22Rv1 (cell line): ENCODE data around the gene IFITM5.

Experiments used
- H3K27ac ChIP-seq: fragments of 450-650 bp; 2 replicates; pipeline ENCODE4 v1.5.1; 2017
- ZFX ChIP-seq: fragments of 450-650 bp; IDR thresholded peaks from 2 replicates; pipeline ENCODE4 v1.6.1; 2017; ENCODE audit warnings: antibody characterized with exemption, borderline replicate concordance
- TF ChIP-seq, protein P1 (sequence below): fragments of 450-650 bp; IDR thresholded peaks from 2 replicates; pipeline ENCODE4 v1.5.1; 2017; ENCODE audit warnings: mild to moderate bottlenecking

IFITM5 gene

DNA sequence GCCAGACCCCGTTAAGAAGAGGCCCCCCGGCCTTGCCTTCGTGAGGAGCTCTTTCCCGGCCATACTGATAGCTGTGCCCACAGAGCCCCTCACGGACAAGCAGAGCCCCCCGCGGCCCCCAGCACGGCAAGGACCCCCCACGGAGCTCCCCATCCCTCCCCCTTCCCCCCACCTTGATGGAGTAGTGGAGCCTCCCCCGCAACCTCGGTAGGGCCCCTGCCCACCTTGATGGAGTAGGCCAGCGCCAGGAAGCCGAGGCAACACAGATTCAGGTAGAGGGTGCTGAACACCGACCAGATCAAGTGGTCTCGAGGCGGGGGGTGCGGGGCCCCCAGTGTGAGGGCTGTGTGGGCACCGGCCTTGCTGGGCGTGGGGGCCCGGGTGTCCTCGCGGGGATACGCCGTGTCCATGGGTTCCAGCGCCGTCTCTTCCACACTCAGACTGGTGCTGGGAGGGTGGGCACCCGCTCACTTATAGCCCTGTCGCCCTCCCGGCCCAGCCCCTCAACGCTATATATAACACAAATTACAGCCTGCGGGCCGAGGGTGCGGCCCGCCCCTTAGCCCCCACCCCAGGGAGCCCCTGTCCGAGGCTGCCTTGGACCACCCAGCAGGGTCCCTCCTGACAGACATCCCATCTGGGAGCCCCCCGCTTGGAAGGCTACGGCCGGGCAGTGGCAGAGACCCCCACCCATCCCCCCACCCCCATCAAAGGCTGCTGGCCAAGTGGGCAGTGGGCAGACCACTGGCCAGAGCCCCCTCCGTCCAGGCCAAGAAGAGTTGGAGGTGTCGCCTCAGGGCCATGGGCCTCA, at the start of gene IFITM5:
Gene IFITM5 (minus strand): TSS at position 446 of the 811 bp plus-strand sequence. CDS start 36 bp downstream, at position 410.
- H3K27ac ChIP-seq: no peak within 1 kb of the TSS
- no peak for TF ChIP-seq ZFX
- TF ChIP-seq, protein P1, sequence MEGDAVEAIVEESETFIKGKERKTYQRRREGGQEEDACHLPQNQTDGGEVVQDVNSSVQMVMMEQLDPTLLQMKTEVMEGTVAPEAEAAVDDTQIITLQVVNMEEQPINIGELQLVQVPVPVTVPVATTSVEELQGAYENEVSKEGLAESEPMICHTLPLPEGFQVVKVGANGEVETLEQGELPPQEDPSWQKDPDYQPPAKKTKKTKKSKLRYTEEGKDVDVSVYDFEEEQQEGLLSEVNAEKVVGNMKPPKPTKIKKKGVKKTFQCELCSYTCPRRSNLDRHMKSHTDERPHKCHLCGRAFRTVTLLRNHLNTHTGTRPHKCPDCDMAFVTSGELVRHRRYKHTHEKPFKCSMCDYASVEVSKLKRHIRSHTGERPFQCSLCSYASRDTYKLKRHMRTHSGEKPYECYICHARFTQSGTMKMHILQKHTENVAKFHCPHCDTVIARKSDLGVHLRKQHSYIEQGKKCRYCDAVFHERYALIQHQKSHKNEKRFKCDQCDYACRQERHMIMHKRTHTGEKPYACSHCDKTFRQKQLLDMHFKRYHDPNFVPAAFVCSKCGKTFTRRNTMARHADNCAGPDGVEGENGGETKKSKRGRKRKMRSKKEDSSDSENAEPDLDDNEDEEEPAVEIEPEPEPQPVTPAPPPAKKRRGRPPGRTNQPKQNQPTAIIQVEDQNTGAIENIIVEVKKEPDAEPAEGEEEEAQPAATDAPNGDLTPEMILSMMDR: no peak

DNA sequence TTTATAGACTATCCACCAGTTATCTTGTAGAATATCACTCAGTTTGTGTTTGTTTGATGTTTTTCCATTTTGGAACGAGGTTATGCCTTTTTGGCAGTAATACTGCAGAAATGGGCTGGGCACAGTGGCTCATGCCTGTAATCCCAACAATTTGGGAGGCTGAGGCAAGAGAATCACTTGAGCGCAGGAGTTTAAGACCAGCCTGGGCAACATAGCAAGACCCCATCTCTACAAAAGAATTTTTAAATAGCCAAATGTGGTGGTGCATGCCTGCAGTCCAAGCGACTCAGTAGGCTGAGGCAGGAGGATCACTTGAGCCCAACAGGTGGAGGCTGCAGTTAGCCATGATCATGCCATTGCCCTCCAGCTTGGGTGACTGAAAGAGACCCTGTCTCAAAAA, 47.2 kb upstream of the IFITM5 start:
- no peak for TF ChIP-seq ZFX
- TF ChIP-seq, protein P1: no peak
- no peak overlapping the region for H3K27ac ChIP-seq

DNA sequence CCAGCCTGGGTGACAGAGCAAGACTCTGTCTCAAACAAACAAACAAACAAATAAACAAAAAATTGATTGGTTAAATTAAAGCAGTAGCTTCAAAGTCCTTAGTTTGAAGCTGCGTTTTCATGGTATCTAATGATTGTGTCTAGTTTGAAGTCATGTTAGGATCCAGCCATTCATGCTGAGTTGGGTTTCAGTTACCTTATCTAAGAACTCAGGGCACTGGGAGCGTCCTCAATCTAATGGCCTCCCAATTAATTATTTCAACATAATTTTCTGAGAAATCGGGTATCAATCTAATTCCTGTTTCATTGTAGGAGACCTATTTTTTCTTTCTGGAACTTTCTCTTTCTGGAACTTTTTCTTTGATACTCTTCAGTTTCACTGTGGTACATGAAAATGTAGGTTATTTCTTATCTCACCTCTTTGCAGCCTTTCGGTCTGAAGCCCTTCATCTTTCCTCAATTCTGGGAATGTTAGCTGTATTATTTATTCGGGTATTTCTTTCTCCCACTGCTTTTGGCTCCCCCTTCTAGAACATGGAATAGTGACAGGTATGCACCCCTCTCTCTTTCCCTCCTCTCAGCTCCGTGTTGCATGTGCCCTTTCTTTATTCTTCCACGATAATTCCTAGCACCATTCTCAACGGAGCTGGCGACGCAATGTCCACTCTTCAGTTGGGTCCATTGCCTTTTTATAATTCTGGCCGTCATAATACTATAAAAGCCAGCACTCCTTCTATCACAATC, 45.7 kb upstream of the IFITM5 start:
- no peak overlapping the region for H3K27ac ChIP-seq
- TF ChIP-seq ZFX: no peak
- TF ChIP-seq, protein P1: no peak

DNA sequence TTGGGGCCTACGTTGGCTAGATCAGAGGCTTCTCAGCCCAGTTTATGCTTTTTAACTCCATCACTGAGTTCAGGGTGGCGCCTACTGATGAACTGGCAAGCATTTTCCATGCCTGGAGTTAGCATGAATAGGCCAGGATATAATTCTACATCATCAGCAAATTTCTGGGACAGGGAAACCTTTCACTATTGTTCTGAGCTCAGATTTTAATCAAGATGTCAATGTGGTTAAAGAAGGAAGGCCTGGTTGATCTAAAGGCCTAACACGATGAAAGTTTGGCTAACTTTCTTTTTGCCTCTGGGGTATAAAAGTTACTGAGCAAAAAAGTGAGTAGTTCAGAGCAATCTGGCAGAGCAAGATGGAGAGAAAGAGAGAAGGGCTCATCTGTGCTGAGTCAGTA, 43.0 kb upstream of the IFITM5 start:
- H3K27ac ChIP-seq: no peak overlapping the region
- TF ChIP-seq ZFX: no peak
- TF ChIP-seq, protein P1: no peak

DNA sequence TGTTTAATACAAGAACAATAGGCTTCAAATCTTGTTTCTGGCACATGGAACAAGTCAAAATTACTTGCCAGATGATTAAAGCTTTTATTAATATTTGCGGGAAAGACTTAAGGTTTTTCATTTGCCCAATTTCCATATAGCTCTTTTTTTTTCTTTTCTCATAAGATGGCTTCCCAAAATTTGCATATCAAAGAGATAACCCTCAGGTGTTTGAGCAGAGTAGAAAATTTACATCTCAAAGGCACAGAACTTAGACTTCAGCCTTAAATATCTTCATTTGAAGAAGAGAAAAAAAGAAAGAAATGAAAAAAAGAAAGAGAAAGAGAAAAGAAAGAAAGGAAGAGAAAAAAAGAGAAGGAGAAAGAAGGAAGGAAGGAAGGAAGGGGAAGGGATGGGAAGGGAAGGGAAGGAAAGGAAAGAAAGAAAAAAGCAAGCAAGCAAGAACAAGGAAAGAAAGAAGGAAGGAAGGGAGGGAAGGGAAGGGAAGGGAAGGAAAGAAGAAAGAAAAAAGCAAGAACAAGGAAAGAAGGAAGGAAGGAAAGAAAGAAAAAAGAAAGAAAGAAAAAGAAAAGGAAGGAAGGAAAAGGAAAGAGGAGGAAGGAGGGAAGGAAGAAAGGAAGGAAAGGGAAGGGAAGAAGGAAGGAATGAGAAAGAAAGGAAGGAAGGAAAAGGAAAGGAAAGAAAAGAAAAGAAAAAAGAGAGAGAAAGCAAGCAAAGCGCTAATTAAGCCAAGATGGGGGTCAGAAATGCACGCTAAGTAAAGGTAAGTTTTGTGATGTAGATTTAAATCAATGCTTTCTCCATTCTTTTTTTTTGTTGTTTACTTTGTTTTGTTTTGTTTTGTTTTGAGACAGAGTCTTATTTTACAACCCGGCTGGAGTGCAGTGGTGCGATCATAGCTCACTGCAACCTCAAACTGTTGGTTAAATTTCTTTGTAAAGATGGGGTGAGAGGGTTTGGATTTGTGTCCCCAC, 41.5 kb upstream of the IFITM5 start:
- TF ChIP-seq ZFX: no peak
- TF ChIP-seq, protein P1: no peak
- H3K27ac ChIP-seq: no peak overlapping the region

DNA sequence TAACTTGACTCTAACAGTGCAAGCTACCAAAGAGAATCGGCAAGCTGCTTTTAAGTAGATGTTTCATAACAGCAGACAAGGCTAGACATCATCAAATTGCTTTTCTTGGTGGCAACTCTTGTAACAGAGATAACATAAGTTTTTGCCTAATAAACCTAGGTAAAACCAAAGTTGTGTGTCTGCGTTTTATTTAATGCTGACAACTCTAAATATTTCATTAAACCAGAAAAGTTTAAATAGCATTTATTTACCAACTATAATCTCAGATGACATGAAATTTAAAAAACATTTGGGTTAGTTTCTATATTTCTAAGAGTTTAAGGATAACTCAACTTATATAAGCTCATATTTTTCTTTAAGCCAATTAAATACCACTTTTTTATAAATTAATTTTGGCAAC, 40.6 kb upstream of the IFITM5 start:
- no peak overlapping the region for H3K27ac ChIP-seq
- TF ChIP-seq ZFX: no peak
- TF ChIP-seq, protein P1: no peak
